ENCODE results near the gene FERMT3.

GRCh38 chr11:64220798-64221197 is 14.3 kb downstream of the FERMT3 start:
- no peak for TF ChIP-seq CTCF (IDR thresholded peaks at IDR 0.05)
- no peak for TF ChIP-seq POLR2A (IDR thresholded peaks at IDR 0.05)
